ENCODE results near the gene SPRR5. TPM values are rescaled to one million over a fixed set of nuclear protein-coding genes. Genes with fewer than 3 reads are reported as not detected.

The SPRR5 gene
- total and polyA plus RNA-seq, 2 experiments from 2014 or later, result not detected

DNA sequence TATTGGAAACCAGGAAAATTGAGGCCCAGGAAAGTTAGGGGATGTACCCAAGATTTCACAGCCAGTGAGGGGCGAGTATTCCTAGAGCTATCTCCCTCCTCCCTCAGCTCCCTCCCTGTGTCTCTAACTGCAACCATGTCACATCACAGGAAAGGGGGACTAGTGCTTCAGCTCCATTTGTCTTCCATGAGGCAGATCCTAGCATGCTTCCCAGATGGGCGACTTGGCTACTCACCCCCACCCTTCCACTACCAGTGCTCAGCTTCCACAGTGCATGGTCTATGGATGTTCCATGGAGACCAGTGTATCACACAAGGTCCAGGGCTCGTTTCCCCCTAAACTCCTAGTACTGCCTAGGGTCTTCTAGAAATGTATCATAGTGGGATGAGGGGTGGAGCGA lies 18.8 kb downstream of the SPRR5 start:
- Histone ChIP-seq H3K27ac (no peak overlapping the region), H3K4me3 (no peak overlapping the region), H3K4me1 (ENCODE audit: low read depth) (no peaks in the 10 kb centered on the region), H3K9me3 (ENCODE audit: low read depth) (no peaks in the 10 kb centered on the region), H3K36me3 (no peaks in the 10 kb centered on the region), H3K27me3 (no peaks in the 10 kb centered on the region)
- TF ChIP-seq, protein P1, sequence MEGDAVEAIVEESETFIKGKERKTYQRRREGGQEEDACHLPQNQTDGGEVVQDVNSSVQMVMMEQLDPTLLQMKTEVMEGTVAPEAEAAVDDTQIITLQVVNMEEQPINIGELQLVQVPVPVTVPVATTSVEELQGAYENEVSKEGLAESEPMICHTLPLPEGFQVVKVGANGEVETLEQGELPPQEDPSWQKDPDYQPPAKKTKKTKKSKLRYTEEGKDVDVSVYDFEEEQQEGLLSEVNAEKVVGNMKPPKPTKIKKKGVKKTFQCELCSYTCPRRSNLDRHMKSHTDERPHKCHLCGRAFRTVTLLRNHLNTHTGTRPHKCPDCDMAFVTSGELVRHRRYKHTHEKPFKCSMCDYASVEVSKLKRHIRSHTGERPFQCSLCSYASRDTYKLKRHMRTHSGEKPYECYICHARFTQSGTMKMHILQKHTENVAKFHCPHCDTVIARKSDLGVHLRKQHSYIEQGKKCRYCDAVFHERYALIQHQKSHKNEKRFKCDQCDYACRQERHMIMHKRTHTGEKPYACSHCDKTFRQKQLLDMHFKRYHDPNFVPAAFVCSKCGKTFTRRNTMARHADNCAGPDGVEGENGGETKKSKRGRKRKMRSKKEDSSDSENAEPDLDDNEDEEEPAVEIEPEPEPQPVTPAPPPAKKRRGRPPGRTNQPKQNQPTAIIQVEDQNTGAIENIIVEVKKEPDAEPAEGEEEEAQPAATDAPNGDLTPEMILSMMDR (IDR thresholded peaks at IDR 0.05; ENCODE audit: low read depth, low read length), result no peak
- no peak for DNase-seq (ENCODE audit: low read depth in 1 of 2, low spot score in 1 of 2)

- TF ChIP-seq, protein P1 (IDR thresholded peaks at IDR 0.05; ENCODE audit: low read depth, low read length), result no peak
- no peak overlapping the region for H3K4me3 ChIP-seq
- no peaks in the 10 kb centered on the region for H3K4me1 ChIP-seq (ENCODE audit: low read depth)
- H3K27me3 ChIP-seq, result no peaks in the 10 kb centered on the region
- H3K27ac ChIP-seq, result no peak overlapping the region
- H3K36me3 ChIP-seq, result no peaks in the 10 kb centered on the region
- H3K9me3 ChIP-seq (ENCODE audit: low read depth), result no peaks in the 10 kb centered on the region
- DNase-seq (ENCODE audit: low read depth in 1 of 2, low spot score in 1 of 2), result no peak
Measured at GRCh38 chr1:152967201-152967600, 20.2 kb downstream of the SPRR5 start.

- DNase-seq (ENCODE audit: low read depth in 1 of 2, low spot score in 1 of 2), result no peak
- Histone ChIP-seq H3K4me1 (ENCODE audit: low read depth) (no peaks in the 10 kb centered on the region), H3K27ac (no peak overlapping the region), H3K9me3 (ENCODE audit: low read depth) (no peaks in the 10 kb centered on the region), H3K4me3 (no peak overlapping the region), H3K27me3 (no peaks in the 10 kb centered on the region), H3K36me3 (no peaks in the 10 kb centered on the region)
- TF ChIP-seq, protein P1 (IDR thresholded peaks at IDR 0.05; ENCODE audit: low read depth, low read length), result no peak
Measured at GRCh38 chr1:152968248-152968647, 21.2 kb downstream of the SPRR5 start.

- Histone ChIP-seq H3K27ac (no peak overlapping the region), H3K9me3 (ENCODE audit: low read depth) (no peaks in the 10 kb centered on the region), H3K27me3 (no peaks in the 10 kb centered on the region), H3K4me1 (ENCODE audit: low read depth) (no peaks in the 10 kb centered on the region), H3K36me3 (no peaks in the 10 kb centered on the region), H3K4me3 (no peak overlapping the region)
- TF ChIP-seq, protein P1 (IDR thresholded peaks at IDR 0.05; ENCODE audit: low read depth, low read length), result no peak
- no peak for DNase-seq (ENCODE audit: low read depth in 1 of 2, low spot score in 1 of 2)
Measured at GRCh38 chr1:152969036-152969435, 22.0 kb downstream of the SPRR5 start.

DNA sequence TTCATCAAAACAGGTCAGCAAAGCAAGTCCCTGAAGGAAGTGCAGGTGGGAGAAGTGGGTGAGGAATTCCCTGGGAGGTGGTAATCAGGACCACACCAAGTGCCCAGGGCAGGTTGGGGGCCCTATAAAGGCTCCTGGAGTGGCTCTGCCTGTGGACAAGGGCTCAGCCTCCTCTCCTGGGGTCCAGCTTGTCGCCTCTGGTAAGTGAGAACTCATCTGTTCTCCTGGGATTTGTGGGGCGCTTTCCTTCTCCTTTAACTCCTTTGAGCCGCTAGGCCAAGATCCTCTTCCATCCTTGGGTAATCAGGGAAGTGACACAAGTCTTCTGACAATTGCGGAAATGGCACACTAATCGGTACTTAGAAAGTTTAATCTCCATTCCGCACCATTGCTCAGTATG lies 23.5 kb downstream of the SPRR5 start, which contains the start of gene SPRR4:
Gene SPRR4, plus strand, starts transcription at position 154 of the 400 bp plus-strand sequence. CDS start 1,243 bp downstream, outside the sequence.
- H3K27me3 ChIP-seq, result no peaks in the 10 kb centered on the region
- H3K9me3 ChIP-seq (ENCODE audit: low read depth), result no peaks in the 10 kb centered on the region
- H3K4me1 ChIP-seq (ENCODE audit: low read depth), result no peaks in the 10 kb centered on the region
- TF ChIP-seq, protein P1 (IDR thresholded peaks at IDR 0.05; ENCODE audit: low read depth, low read length), result no peak
- no peaks in the 10 kb centered on the region for H3K36me3 ChIP-seq
- DNase-seq (ENCODE audit: low read depth in 1 of 2, low spot score in 1 of 2), result no peak
- H3K27ac ChIP-seq, result no peak within 1 kb of the TSS
- no peak within 1 kb of the TSS for H3K4me3 ChIP-seq
